GM21619 (cell line): Measurements from ENCODE around the gene LYG1.
"Not testable (repeated sequence)": the region's sequence is repeated elsewhere in the genome, so short reads cannot be mapped to it uniquely, and the experiment has no call there.

ENCODE experiments used
- ATAC-seq: cut with Tn5 transposase; IDR thresholded peaks from one replicate; pipeline ENCODE4 v1.9.1; 2021; ENCODE audit not compliant: unreplicated experiment

Gene LYG1

DNA sequence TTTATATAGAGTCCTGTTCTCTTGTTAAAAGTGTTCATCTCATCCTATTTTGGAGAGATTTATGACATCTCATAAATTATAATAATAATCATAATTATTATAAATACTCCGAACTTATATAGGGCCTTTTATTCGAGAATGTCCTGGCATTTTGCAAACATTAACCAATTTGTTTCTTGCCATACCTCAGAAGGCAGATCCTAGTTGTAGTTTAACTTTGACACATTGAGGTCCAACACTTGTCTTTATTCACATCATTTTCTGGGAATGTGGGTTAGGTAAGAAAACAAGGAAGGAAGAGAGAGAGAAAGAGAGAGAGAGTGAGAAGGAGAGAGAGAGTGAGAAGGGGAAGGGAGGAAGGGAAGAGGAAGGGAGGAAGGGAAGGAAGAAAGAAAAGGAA, at the start of gene LYG1:
LYG1 (minus strand) TSS at position 101 of the 400 bp plus-strand sequence. CDS start 5,527 bp downstream, outside the sequence.
- not testable (repeated sequence) for ATAC-seq

DNA sequence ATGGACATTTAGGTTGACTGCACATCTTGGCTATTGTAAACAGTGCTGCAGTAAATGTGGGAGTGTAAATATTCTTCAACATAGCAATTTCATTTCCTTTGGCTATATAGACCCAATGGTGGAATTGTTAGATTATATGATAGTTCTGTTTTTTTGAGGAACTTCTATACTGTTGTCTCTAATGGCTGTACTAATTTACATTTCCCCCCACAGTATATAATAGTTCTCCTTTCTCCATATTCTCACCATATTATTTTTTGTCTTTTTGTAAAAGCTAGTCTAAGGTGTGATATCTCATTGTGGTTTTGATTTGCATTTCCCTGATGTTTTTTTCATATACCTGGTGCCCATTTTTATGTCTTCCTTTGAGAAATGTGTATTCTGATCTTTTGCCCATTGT, 49.2 kb upstream of the LYG1 start:
- ATAC-seq: no peak

DNA sequence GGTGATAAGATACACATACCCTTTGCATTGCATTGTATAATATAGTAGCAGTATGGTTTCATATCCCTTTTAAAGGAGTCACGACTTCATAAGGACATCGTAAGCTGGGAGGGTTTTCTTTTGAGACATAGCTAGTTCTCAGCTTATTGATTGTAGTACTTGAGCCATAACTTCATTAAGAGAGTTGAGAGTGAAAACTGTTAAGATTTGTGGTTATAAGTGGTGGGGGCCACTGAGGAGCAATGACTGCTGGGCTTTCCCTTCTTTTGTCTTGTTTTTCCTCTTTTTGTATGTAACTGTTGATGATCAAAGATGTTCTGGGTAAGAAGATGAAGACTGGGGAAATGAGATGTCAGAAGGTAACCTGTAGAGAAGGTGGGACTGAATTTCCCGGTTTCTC, 47.2 kb upstream of the LYG1 start:
- ATAC-seq: no peak

DNA sequence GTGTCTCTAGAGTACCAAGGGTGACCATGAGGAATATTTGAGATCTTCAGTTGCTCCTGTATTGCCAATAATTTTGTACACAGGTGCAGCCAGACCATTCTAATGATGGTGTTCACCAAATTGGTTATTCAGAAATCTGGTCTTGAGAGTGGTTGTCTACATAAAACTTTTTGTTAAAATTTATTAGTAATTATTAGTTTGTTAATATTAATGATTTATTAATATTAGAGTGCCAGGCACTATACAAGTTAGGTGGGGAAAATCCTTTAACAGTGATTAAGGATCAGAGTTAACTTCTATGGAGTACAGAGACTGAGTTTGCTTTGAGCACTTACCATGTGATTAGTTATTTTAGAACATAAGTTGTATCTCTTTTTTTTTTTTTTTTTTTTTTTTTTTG, 45.2 kb upstream of the LYG1 start:
- no peak for ATAC-seq

DNA sequence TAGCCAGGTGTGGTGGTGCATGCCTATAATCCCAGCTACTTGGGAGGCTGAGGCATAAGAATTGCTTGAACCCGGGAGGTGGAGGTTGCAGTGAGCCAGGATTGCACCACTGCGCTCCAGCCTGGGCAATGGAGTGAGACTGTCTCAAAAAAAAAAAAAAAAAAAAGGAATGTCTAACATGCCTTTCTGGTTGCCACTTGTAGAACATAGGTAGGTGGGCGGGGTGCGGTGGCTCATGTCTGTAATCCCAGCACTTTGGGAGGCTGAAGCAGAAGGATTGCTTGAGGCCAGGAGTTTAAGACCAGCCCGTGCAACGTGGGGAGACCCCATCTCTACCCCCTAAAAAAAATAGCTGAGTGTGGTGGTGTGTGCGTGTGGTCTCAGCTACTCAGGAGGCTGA, 44.4 kb upstream of the LYG1 start:
- ATAC-seq: not testable (repeated sequence)

DNA sequence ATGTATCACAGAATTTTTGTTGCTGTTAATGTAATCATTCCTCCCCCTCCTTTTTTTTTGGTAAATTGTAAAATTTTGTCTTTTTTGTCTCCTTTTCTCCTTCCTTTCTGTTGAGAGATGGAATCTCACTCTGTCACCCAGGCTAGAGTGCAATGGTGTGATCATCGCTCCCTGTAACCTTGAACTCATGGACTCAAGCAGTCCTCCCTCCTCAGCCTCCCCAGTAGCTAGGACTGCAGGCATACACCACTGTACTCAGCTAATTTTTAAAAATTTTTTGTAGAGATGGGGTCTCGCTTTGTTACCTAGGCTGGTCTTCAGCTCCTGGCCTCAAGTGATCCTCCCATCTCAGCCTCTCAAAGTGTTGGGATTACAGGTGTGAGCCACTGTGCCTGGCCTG, 41.5 kb upstream of the LYG1 start:
- ATAC-seq: no peak

DNA sequence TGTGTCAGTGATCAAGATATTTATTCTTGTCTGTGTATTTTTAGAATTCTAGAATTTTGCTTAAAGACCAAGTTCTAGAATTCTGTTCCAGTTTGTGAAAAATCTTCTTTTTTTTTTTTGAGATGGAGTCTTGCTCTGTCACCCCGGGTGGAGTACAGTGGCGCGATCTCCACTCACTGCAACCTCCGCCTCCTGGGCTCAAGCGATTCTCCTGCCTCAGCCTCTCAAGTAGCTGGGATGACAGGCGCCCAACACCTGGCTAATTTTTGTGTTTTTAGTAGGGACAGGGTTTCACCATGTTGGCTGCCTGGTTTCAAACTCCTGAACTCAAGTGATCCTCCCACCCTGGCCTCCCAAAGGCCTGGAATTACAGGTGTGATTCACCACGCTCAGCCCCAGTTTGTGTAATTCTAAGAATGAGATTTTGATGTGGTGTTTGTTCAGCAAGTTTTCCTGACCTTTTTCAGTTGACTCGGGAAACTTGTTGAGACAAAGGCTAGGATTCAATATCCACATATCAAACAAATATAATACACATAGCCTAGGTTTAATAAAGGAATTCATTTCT, 39.8 kb upstream of the LYG1 start:
- ATAC-seq: no peak

DNA sequence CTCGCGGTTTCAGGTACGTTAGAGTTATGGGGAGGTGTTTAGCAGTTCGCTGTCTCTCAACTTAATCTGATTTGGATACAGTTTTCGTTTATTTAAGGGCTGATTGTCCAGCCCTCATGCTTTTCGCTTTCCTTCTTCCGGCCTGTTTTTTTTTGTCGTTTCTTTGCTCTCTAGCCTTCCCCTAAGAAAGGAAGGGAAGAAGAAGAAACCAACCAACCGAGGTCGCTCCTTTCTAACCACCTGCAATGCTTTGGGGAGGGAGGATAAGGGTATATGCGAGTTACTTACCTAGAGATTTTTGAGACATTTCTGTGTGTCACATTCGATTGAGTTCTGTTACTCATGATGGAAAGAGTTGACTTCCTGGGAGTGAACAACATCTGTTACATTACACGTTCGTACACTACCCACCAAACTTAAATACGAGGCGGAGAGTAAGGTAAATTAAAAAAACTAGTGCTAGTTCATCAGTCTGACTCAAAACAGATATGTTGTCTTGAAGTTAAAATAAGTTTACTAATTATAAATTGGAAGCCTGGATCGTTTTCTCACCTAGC, 37.1 kb upstream of the LYG1 start:
- ATAC-seq: no peak

DNA sequence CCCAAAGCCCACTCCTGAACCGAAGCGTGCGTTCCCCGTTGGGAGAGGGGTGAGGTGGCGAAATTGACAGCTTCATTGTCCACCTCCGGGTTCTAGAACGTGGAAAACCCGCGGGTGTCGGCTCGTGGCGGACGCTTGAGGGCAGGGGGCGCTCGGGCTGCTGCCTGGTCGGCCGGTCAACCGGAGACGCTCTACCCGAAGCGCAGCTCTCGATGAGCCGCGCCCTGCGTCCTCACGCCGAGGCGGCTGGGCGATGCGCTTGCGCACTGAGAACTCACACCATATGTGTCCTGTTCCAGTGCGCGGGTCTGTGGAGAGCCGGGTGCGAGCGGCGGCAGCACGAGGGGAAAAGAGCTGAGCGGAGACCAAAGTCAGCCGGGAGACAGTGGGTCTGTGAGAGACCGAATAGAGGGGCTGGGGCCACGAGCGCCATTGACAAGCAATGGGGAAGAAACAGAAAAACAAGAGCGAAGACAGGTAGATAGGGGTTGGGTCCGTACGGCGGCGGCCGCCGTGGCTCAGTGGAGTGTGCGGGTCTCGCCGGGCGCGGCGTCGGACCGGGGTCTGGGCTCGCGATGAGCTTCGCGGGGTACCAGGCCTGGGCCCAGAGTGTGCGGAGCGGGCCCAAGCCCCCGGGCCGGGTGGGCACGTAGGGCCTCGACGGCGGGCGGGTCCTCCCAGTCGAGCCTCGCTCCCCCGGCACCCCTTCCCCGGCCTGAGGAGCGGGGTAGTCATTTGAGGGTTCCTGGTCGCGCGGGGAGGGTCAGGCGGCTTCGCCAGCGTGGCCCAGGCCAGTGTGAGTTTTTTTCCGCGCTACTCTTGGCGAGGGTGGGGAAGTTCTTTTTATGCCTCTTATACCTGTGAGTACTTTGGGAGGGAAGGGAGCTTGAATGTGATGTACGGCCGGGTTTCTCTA, 36.4 kb upstream of the LYG1 start, which contains the start of gene EIF5B:
EIF5B (plus strand) TSS at position 277 of the 916 bp plus-strand sequence; CDS start at position 443, 166 bp downstream.
- ATAC-seq: peak; percentile 57

DNA sequence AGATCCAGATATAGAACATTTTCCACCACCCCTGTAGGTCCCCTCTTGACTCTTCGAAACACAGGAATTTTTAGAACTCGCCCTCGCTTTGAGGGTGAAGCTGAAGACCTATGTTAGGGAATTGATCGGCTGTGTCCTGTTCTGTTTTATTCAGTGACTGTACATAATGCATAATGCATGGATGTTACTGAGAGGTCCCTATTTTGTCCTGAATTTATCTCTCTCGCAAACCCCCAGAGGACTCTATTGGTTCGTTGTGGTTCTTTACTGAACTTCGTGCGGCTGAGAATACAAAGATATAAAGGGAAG, 35.8 kb upstream of the LYG1 start:
- peak; percentile 6 for ATAC-seq

DNA sequence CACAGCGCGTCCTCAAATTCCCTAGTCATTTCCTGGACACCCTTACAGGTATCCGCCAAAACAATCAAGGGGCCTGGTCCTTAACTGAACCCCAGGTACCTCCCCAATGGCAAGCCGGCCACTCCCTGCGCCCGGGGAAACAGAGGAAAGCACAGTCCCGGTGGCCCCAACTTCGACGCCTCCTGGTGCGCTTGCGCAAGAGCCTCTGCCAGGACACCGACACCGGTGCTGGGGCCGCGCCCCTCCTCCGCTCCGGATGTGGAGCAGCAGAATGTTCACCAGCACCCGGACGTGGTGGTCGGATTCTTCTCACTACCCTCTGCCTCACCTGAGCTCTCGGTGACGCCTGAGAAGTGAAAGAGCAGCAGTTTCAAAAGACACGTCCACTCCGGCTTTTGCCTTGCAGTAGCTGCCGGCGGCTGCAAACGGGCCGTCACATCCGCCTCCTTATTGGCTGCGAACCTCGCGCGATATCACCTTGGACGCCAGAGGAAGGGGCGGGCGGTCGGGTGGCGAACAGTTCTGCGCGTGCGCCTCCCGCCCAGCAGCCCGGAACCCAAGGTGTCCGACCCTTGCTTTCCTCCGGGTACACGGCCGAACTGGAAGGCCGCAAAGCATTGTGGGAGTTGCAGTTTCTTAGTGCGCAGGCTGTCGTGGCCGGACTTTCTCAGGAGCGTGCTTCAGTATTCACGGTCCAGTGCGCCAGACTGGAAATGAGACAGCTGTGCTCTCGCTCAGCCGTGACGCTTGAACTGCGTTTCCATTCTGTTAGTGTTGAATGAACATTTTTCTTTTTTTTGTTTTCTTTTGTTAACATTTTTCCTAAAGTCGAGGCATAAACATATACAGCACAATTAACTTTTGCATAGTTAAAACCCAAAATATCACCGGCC, 35.2 kb upstream of the LYG1 start, which contains the start of gene TXNDC9:
TXNDC9 (minus strand) TSS at position 423 of the 893 bp plus-strand sequence. CDS start 3,123 bp downstream, outside the sequence.
- peak; percentile 65 for ATAC-seq

DNA sequence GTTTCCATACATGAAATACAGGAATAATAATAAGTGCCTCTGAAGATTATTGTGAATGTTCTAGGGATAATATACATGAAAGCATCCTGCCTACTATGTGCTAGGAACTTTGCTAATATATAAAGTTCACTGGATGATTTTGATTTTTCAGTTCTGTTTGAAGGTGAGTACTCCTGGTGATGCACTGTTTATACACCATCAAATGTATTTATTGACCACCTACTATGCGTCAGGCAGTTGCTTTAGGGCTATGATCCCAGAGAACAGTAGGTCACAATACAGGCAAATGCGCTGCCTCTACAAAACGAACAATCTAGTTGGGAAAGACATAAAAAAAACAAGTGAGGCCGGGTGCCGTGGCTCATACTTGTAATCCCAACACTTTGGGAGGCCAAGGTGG, 24.4 kb upstream of the LYG1 start:
- ATAC-seq: no peak

DNA sequence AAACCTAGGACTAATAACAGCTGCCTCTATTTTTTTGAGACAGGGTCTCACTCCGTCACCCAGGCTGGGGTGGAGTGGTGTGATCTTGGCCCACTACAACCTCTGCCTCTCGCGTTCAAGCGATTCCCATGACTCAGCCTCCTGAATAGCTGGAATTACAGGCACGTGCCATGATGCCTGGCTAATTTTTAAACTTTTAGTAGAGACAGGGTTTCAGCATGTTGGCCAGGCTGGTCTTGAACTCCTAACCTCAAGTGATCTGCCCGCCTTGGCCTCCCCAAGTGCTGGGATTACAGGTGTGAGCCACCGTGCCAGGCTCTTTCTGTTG, 16.8 kb upstream of the LYG1 start:
- ATAC-seq: not testable (repeated sequence)

DNA sequence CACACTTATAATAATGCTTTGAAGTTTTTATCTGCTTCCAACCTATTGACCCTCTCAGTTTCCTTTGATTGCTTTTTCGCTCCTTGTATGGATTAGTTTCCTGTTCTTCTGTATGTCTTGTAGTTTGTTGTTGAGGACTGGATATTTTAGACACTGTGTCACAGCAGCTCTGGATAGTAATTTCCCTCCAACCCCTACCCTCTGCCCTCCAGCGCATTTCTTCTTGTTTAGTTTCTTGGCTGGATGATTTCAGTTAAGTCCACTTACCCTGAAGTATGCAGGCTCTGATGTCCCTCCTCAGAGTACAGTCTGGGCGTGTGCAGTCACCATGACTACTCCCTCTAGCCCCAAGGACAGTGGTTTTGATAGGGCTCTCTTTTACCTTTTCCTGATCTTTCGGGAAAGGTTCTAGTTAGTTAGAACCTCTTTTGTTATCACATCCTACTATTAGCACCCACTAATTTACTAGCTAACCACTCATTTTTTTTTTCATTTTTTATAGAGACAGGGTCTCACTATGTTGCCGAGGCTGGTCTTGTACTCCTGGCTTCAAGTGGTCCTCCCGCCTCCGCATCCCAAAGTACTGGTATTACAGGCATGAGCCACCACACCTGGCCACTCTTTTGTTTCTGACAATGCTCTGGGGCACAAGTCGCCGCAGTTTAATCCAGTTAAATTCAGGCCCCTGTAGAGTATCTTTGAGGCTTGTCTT, 16.3 kb upstream of the LYG1 start:
- ATAC-seq: no peak

DNA sequence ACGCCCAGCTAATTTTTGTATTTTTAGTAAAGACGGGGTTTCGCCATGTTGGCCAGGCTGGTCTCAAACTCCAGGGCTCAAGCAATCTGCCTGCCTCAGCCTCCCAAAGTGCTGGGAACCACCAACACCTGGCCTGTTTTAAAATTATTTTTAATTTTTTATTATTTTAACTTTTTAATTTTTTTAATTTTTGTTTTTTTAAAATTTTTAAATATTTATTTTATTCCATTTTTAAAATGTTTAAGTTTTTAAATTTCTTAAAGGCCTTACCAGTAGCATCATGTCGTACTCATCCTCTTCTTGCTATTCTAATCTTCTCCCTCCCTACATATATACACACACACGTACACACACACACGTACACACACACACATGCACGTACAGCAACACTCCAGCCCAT, 1.4 kb downstream of the LYG1 start:
- ATAC-seq: no peak

DNA sequence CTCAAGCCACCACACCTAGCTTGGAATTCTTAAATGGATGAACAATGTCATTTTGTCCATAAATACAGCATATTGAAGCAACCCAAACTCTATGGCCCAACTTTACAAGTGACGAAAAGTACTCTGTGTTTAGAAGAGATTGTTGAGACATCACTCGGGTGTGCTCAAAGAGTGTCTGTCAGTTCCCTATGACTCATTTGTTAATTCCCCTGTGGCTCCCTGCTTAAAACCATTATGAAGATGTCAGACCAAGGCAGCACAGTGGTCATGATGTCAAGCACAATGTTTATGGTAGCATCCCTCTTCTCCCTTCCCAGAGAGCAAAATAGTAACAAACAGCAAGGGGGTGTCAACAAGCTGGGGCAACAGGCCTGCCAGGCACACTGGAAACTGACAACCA, 3.0 kb downstream of the LYG1 start:
- ATAC-seq: no peak

DNA sequence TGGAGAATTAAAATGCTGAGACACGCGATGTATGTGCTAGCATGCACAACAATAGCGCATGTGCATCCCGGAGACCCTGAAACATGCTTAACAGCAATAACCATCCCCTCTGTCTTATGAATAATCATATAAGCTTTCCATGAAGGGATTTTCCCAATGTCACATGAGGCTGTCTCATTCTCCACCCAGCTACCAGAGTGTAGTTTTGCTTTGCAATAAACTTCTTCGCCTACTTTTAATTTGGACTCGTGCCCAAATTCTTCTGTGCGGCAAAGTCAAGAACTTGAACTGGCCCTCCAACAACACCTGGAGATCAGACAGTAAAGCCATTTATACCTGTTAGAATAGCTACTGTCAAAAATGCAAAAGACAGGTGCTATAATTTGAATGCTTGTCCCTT, 15.5 kb downstream of the LYG1 start:
- no peak for ATAC-seq

DNA sequence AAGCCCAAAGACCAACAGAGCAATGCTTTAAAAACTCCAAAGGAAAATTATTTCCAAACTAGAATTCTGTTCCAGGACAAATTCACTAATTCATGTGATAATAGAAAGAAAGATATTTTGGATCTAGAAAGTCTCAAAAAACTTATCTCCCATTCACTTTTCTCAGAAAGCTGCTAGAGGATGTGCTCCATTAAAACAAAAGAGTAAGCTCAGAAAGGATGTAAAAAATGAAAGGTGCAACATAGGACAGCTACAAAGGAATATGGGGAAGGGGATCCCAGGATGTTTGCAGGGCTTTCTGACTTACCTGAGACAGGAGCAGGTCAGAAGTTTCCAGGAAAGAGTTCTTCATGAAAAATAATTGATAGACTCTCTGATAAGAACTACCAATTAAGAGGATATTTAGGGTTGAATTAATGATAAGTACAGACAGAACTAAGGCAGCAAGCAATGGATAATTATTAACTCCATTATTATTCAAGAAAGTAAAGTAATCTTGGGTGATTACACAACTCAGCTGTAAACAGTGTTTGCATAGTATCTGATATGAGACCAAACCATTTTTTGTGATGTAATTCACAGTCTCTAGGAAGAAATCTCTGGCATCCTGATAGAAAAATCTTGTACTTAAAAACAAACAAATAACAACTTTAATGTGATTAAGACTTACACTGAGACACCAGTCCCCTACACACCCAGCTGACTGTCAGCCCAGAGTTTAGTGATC, 20.9 kb downstream of the LYG1 start:
- no peak for ATAC-seq

DNA sequence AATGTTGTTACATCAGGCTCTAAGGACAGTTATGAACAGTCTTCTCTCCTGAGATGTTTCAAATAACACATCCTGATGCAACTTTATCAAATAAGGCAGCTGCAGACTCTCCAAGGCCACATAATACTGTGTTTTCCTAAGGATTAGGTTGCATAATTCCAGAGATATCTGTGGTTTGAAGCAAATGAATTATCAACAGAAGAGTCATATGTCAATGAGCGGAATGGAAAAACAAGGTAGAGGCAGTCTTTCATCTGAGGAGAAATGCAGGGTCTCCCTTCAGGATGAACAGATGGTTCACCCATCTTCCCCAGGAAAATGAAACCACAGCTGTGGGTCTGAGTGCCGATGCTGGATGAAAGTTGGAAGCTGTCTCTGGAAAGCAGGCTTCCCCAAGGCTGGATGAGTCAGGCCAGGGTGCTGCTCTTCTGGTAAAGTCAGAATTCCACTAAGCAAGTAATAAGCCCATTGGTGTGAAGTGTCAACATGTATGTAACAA, 22.2 kb downstream of the LYG1 start:
- ATAC-seq: no peak
